ENCODE data around the gene TMCO4. TPM values are rescaled to one million over a fixed set of nuclear protein-coding genes. Genes with fewer than 3 reads are reported as not detected.
"Not testable (repeated sequence)": the region's sequence is repeated elsewhere in the genome, so short reads cannot be mapped to it uniquely, and the experiment has no call there.

Gene TMCO4
- total RNA-seq, 1 donor: 27.5 TPM

DNA sequence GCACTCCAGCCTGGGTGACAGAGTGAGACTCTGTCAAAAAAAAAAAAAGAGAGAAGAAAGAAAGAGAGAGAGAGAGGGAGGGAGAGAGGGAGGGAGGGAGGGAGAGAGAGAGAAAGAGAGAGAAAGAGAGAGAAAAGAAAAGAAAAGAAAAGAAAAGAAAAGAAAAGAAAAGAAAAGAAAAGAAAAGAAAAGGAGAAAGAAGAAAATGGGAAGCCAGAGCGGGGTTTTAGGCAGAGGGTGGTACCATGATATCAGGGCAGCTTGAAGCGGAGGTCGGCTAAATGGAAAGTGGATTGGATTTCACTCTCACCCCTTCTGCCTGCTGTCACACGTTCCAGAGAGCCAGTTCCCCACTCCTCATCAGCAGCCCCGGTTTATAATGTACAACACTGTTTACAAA, 1.9 kb downstream of the TMCO4 start:
- no peak overlapping the region for H3K4me3 ChIP-seq (ENCODE audit: insufficient read depth, low read length)
- no peaks in the 10 kb centered on the region for H3K79me2 ChIP-seq (ENCODE audit: insufficient read depth, low read length)
- no peak overlapping the region for H3K4me2 ChIP-seq (ENCODE audit: insufficient read depth, low read length)
- no peaks in the 10 kb centered on the region for H3K27me3 ChIP-seq (ENCODE audit: insufficient read depth, low read length)
- no peaks in the 10 kb centered on the region for H4K20me1 ChIP-seq (ENCODE audit: insufficient read depth, low read length)
- no peak overlapping the region for H2AFZ ChIP-seq (ENCODE audit: low read length)
- H3K4me1 ChIP-seq (ENCODE audit: insufficient read depth, low read length): peaks cover 29% of the 10 kb centered on the region
- TF ChIP-seq, protein P1, sequence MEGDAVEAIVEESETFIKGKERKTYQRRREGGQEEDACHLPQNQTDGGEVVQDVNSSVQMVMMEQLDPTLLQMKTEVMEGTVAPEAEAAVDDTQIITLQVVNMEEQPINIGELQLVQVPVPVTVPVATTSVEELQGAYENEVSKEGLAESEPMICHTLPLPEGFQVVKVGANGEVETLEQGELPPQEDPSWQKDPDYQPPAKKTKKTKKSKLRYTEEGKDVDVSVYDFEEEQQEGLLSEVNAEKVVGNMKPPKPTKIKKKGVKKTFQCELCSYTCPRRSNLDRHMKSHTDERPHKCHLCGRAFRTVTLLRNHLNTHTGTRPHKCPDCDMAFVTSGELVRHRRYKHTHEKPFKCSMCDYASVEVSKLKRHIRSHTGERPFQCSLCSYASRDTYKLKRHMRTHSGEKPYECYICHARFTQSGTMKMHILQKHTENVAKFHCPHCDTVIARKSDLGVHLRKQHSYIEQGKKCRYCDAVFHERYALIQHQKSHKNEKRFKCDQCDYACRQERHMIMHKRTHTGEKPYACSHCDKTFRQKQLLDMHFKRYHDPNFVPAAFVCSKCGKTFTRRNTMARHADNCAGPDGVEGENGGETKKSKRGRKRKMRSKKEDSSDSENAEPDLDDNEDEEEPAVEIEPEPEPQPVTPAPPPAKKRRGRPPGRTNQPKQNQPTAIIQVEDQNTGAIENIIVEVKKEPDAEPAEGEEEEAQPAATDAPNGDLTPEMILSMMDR (IDR thresholded peaks at IDR 0.05; ENCODE audit: extremely low read depth, low read depth, low read length): no peak
- H3K9me3 ChIP-seq (ENCODE audit: low read depth, low read length): no peaks in the 10 kb centered on the region
- peaks cover 8% of the 10 kb centered on the region for H3K36me3 ChIP-seq (ENCODE audit: insufficient read depth, low read length)
- DNase-seq (ENCODE audit: insufficient read length, low spot score, missing footprints): no peak
- H3K27ac ChIP-seq (ENCODE audit: low read depth, low read length): no peak overlapping the region

DNA sequence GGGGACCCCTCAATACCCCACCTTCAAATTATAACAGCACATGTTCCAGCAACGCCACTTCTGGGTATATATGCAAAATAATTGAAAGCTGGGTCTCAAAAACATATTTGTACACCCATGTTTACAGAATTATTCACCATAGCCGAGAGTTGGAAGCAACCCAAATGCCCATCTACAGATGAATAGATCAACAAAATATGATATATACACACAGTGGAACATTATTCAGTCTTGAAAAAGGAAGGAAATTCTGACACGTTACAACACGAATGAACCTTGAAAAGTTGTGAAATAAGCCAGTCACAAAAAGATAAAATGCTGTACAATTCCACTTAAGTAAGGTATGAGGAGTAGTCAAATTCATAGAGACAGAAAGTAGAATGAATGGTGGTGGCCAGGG, 5.1 kb downstream of the TMCO4 start:
- no peak overlapping the region for H3K27ac ChIP-seq (ENCODE audit: low read depth, low read length)
- no peaks in the 10 kb centered on the region for H3K27me3 ChIP-seq (ENCODE audit: insufficient read depth, low read length)
- H3K4me1 ChIP-seq (ENCODE audit: insufficient read depth, low read length): peaks cover 15% of the 10 kb centered on the region
- H4K20me1 ChIP-seq (ENCODE audit: insufficient read depth, low read length): no peaks in the 10 kb centered on the region
- H3K4me3 ChIP-seq (ENCODE audit: insufficient read depth, low read length): no peak overlapping the region
- no peaks in the 10 kb centered on the region for H3K79me2 ChIP-seq (ENCODE audit: insufficient read depth, low read length)
- no peak overlapping the region for H3K4me2 ChIP-seq (ENCODE audit: insufficient read depth, low read length)
- no peaks in the 10 kb centered on the region for H3K9me3 ChIP-seq (ENCODE audit: low read depth, low read length)
- no peak for DNase-seq (ENCODE audit: insufficient read length, low spot score, missing footprints)
- peaks cover 16% of the 10 kb centered on the region for H3K36me3 ChIP-seq (ENCODE audit: insufficient read depth, low read length)
- H2AFZ ChIP-seq (ENCODE audit: low read length): no peak overlapping the region
- TF ChIP-seq, protein P1 (IDR thresholded peaks at IDR 0.05; ENCODE audit: extremely low read depth, low read depth, low read length): no peak

DNA sequence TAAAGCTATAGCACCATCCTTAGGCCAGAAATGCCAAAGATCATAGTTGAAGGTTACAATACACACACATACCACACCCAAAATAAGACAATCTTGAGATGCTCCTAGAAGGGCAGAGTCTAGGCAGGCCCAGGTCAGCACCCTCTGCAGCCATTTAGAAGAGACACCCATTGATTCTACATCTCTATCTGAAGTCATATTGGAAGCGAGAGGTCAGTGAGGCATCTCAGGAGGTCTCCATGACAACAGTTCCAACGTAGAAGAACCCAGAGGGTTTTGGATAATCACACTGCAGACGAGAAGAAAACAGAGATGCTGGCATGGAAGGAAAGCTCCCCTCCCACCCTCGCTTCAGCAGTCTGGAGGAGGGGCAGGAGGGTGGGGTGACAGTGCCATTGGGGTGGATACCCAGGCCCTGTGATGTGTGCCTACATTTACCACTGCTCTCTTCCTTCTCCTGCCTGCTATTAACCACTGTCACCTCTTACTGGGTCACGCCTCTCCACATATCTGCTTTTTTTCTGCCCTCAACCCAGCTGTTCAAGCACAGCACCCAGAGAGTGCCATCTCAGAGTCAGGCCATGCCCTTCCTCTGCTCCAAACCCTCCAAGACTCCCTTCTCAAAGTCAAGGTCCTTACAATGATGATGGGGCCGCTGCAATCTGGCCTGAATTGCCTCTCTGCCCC, 6.2 kb downstream of the TMCO4 start:
- Histone ChIP-seq H3K9me3 (ENCODE audit: low read depth, low read length) (no peaks in the 10 kb centered on the region), H3K27ac (ENCODE audit: low read depth, low read length) (no peak overlapping the region), H4K20me1 (ENCODE audit: insufficient read depth, low read length) (no peaks in the 10 kb centered on the region), H3K27me3 (ENCODE audit: insufficient read depth, low read length) (no peaks in the 10 kb centered on the region), H3K79me2 (ENCODE audit: insufficient read depth, low read length) (no peaks in the 10 kb centered on the region), H2AFZ (ENCODE audit: low read length) (no peak overlapping the region), H3K4me2 (ENCODE audit: insufficient read depth, low read length) (no peak overlapping the region), H3K4me3 (ENCODE audit: insufficient read depth, low read length) (no peak overlapping the region), H3K4me1 (ENCODE audit: insufficient read depth, low read length) (peaks cover 5% of the 10 kb centered on the region), H3K36me3 (ENCODE audit: insufficient read depth, low read length) (peaks cover 16% of the 10 kb centered on the region)
- TF ChIP-seq, protein P1 (IDR thresholded peaks at IDR 0.05; ENCODE audit: extremely low read depth, low read depth, low read length): no peak
- DNase-seq (ENCODE audit: insufficient read length, low spot score, missing footprints): no peak

DNA sequence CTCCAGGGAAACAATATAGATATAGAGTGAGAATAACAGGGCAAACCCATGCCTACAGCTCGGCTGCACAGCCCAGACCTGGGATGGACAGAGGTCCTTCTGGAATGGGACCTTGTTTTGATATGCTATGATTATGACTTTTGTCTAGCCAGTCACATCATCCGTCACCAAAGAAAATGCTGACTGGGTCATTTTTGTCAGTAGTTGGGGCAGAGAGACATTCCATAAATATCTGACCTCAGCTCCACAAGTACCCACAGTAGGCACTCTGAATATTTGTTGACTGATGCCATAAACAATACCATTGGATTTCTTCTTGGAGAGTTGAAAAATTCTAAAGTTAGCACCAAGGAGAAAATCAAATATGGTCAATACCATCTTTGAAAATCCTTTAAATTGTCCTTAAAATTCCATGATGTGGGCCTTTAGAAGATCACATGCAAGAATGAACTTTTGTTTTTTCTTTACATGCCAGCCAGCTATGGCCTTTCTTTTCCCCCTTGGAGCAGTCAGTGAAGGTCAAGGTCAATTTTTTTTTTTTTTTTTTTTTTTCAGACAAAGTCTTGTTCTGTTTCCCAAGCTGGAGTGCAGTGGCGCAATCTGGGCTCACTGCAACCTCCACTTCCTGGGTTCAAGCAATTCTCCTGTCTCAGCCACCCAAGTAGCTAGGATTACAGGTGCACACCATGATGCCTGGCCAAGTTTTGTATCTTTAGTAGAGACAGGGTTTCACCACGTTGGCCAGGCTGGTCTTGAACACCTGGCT, 7.3 kb downstream of the TMCO4 start:
- no peak overlapping the region for H3K4me3 ChIP-seq (ENCODE audit: insufficient read depth, low read length)
- H3K27me3 ChIP-seq (ENCODE audit: insufficient read depth, low read length): no peaks in the 10 kb centered on the region
- DNase-seq (ENCODE audit: insufficient read length, low spot score, missing footprints): no peak
- peaks cover 20% of the 10 kb centered on the region for H3K36me3 ChIP-seq (ENCODE audit: insufficient read depth, low read length)
- H3K4me2 ChIP-seq (ENCODE audit: insufficient read depth, low read length): no peak overlapping the region
- no peak overlapping the region for H3K27ac ChIP-seq (ENCODE audit: low read depth, low read length)
- no peaks in the 10 kb centered on the region for H3K4me1 ChIP-seq (ENCODE audit: insufficient read depth, low read length)
- TF ChIP-seq, protein P1 (IDR thresholded peaks at IDR 0.05; ENCODE audit: extremely low read depth, low read depth, low read length): no peak
- H3K9me3 ChIP-seq (ENCODE audit: low read depth, low read length): no peaks in the 10 kb centered on the region
- H4K20me1 ChIP-seq (ENCODE audit: insufficient read depth, low read length): no peaks in the 10 kb centered on the region
- H3K79me2 ChIP-seq (ENCODE audit: insufficient read depth, low read length): no peaks in the 10 kb centered on the region
- no peak overlapping the region for H2AFZ ChIP-seq (ENCODE audit: low read length)

DNA sequence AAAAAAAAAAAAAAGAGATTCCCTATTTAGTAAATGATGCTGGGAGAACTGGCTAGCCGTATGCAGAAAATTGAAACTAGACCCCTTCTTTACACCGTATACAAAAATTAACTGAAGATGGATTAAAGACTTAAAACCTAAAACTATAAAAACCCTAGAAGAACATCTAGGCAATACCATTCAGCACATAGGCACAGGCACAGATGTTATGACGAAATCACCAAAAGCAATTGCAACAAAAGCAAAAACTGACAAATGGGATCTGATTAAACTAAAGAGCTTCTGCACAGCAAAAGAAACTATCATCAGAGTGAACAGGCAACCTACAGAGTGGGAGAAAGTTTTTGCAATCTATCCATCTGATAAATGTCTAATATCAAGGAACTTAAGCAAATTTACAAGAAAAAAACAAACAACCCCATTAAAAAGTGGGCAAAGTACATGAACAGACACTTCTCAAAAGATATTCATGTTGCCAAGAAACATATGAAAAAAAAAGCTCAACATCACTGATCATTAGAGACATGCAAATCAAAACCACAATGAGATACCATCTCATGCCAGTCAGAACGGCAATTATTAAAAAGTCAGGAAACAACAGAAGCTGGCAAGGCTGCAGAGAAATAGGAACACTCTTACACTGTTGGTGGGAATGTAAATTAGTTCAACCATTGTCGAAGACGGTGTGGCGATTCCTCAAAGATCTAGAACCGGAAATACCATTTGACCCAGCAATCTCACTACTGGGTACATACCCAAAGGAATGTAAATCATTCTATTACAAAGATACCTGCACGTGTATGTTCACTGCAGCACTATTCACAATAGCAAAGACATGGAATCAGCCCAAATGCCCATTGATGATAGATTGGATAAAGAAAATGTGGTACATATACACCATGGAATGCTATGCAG, 9.4 kb downstream of the TMCO4 start:
- H3K79me2 ChIP-seq (ENCODE audit: insufficient read depth, low read length); H3K4me2 ChIP-seq (ENCODE audit: insufficient read depth, low read length); H4K20me1 ChIP-seq (ENCODE audit: insufficient read depth, low read length); H3K9me3 ChIP-seq (ENCODE audit: low read depth, low read length); DNase-seq (ENCODE audit: insufficient read length, low spot score, missing footprints); H2AFZ ChIP-seq (ENCODE audit: low read length); H3K4me3 ChIP-seq (ENCODE audit: insufficient read depth, low read length); H3K27ac ChIP-seq (ENCODE audit: low read depth, low read length); H3K4me1 ChIP-seq (ENCODE audit: insufficient read depth, low read length); H3K27me3 ChIP-seq (ENCODE audit: insufficient read depth, low read length): not testable (repeated sequence)
- peaks cover 31% of the 10 kb centered on the region for H3K36me3 ChIP-seq (ENCODE audit: insufficient read depth, low read length)

Data from osteoblast (primary cell).